Central memory CD4-positive, alpha-beta T cell (primary cell): ENCODE data around the gene MTARC1.
A peak's percentile ranks its signal among the peaks of the same experiment; 100 is the strongest.

Experiments used
- DNase-seq: peaks from one replicate; pipeline ENCODE4 v3.0.0; 2022

MTARC1 gene

GRCh38 chr1:220807726-220808125 is 21.0 kb downstream of the MTARC1 start:
- no peak for DNase-seq

GRCh38 chr1:220808345-220809186 is 21.9 kb downstream of the MTARC1 start:
- DNase-seq, result no peak

GRCh38 chr1:220809187-220809550 is 22.5 kb downstream of the MTARC1 start:
- DNase-seq, result no peak

- DNase-seq, result no peak
These were observed 23.0 kb downstream of the MTARC1 start for GRCh38 chr1:220809704-220810103.

GRCh38 chr1:220810179-220810653 is 23.5 kb downstream of the MTARC1 start:
- DNase-seq, result peak; percentile 45

GRCh38 chr1:220810963-220811362 is 24.2 kb downstream of the MTARC1 start:
- DNase-seq, result no peak

GRCh38 chr1:220811695-220812094 is 25.0 kb downstream of the MTARC1 start:
- DNase-seq, result no peak

GRCh38 chr1:220812308-220812707 is 25.6 kb downstream of the MTARC1 start:
- no peak for DNase-seq

GRCh38 chr1:220813013-220813412 is 26.3 kb downstream of the MTARC1 start:
- no peak for DNase-seq

GRCh38 chr1:220815409-220815808 is 28.7 kb downstream of the MTARC1 start:
- no peak for DNase-seq

GRCh38 chr1:220817907-220818306 is 31.2 kb downstream of the MTARC1 start:
- DNase-seq, result no peak

GRCh38 chr1:220818421-220819173 is 31.9 kb downstream of the MTARC1 start:
- DNase-seq, result no peak

- no peak for DNase-seq
These were observed 32.8 kb downstream of the MTARC1 start for GRCh38 chr1:220819467-220820026.

GRCh38 chr1:220824031-220824989 is 37.6 kb downstream of the MTARC1 start:
- DNase-seq, result no peak

- DNase-seq, result no peak
These were observed 39.3 kb downstream of the MTARC1 start for GRCh38 chr1:220825819-220826551.

GRCh38 chr1:220826729-220827128 is 40.0 kb downstream of the MTARC1 start:
- DNase-seq, result no peak

- no peak for DNase-seq
These were observed 40.9 kb downstream of the MTARC1 start for GRCh38 chr1:220827445-220828178.

GRCh38 chr1:220828179-220828490 is 41.4 kb downstream of the MTARC1 start:
- no peak for DNase-seq

- DNase-seq, result no peak
These were observed 42.4 kb downstream of the MTARC1 start for GRCh38 chr1:220828950-220829586.

GRCh38 chr1:220833436-220833835 is 46.7 kb downstream of the MTARC1 start:
- no peak for DNase-seq
